Neural cell (in vitro differentiated cells): ENCODE measurements around the gene CAMK2A.

Experiments used
- CTCF ChIP-seq: fragments of 450-650 bp; IDR thresholded peaks from 2 replicates; pipeline ENCODE4 v1.5.1; 2014; ENCODE audit warnings: antibody characterized with exemption, mild to moderate bottlenecking, moderate library complexity; ENCODE audit not compliant: poor library complexity, severe bottlenecking
- EP300 ChIP-seq: fragments of 450-650 bp; conservative IDR thresholded peaks from 2 replicates; pipeline ENCODE4 v1.6.1; 2014; ENCODE audit warnings: antibody characterized with exemption, mild to moderate bottlenecking, moderate library complexity; ENCODE audit not compliant: poor library complexity, severe bottlenecking
- EZH2 ChIP-seq: fragments of 200-600, 300-800 bp; shearing (Covaris generic), sonication (generic); IDR thresholded peaks from 2 replicates; pipeline ENCODE4 v1.6.1; 2014; ENCODE audit warnings: antibody characterized with exemption, low read length, borderline replicate concordance, mild to moderate bottlenecking; ENCODE audit not compliant: insufficient read depth, poor library complexity, severe bottlenecking
- MXI1 ChIP-seq: fragments of 450-650 bp; conservative IDR thresholded peaks from 2 replicates; pipeline ENCODE4 v1.6.1; 2014; ENCODE audit warnings: antibody characterized with exemption, mild to moderate bottlenecking; ENCODE audit not compliant: poor library complexity, severe bottlenecking
- POLR2AphosphoS5 ChIP-seq: IDR thresholded peaks from 2 replicates; pipeline ENCODE4 v1.6.1; 2012
- RAD21 ChIP-seq: fragments of 450-650 bp; conservative IDR thresholded peaks from 2 replicates; pipeline ENCODE4 v1.6.1; 2014; ENCODE audit warnings: antibody characterized with exemption, mild to moderate bottlenecking, moderate library complexity
- REST ChIP-seq: IDR thresholded peaks from 2 replicates; pipeline ENCODE4 v1.6.1; 2012; ENCODE audit warnings: borderline replicate concordance
- TAF1 ChIP-seq: IDR thresholded peaks from 2 replicates; pipeline ENCODE4 v1.6.1; 2012; ENCODE audit warnings: low read depth

GRCh38 chr5:150271923-150272322 lies 17.6 kb downstream of the CAMK2A start:
- TF ChIP-seq CTCF (no peak), EZH2 (no peak), POLR2AphosphoS5 (no peak), RAD21 (no peak), TAF1 (no peak), MXI1 (no peak), REST (no peak), EP300 (no peak)
